HG03432 (cell line): ENCODE measurements around the gene SERPIND1.

ENCODE experiments used
- ATAC-seq: cut with Tn5 transposase; IDR thresholded peaks from one replicate; pipeline ENCODE4 v1.9.1; 2021; ENCODE audit warnings: mild to moderate bottlenecking, moderate library complexity; ENCODE audit not compliant: unreplicated experiment

Gene SERPIND1

GRCh38 chr22:20788627-20789344, 14.9 kb downstream of the SERPIND1 start:
- no peak for ATAC-seq

- ATAC-seq, result no peak
Observed at GRCh38 chr22:20792221-20792965, 18.5 kb downstream of the SERPIND1 start.

GRCh38 chr22:20792966-20793728, 19.2 kb downstream of the SERPIND1 start:
- no peak for ATAC-seq

- ATAC-seq, result no peak
Observed at GRCh38 chr22:20793748-20794649, 20.1 kb downstream of the SERPIND1 start.

GRCh38 chr22:20794650-20795413, 20.9 kb downstream of the SERPIND1 start:
- ATAC-seq, result no peak

- no peak for ATAC-seq
Observed at GRCh38 chr22:20796731-20797130, 22.8 kb downstream of the SERPIND1 start.

GRCh38 chr22:20798218-20798617, 24.3 kb downstream of the SERPIND1 start:
- ATAC-seq, result no peak

- ATAC-seq, result no peak
Observed at GRCh38 chr22:20798974-20799373, 25.1 kb downstream of the SERPIND1 start.

GRCh38 chr22:20799449-20799848, 25.5 kb downstream of the SERPIND1 start:
- no peak for ATAC-seq

GRCh38 chr22:20802452-20802851, 28.5 kb downstream of the SERPIND1 start:
- ATAC-seq, result no peak

- ATAC-seq, result no peak
Observed at GRCh38 chr22:20802922-20803553, 29.1 kb downstream of the SERPIND1 start.

GRCh38 chr22:20803696-20804324, 29.9 kb downstream of the SERPIND1 start:
- ATAC-seq, result no peak

- ATAC-seq, result no peak
Observed at GRCh38 chr22:20804650-20805049, 30.7 kb downstream of the SERPIND1 start.

- ATAC-seq, result no peak
Observed at GRCh38 chr22:20805972-20806471, 32.1 kb downstream of the SERPIND1 start.

- no peak for ATAC-seq
Observed at GRCh38 chr22:20807315-20807752, 33.4 kb downstream of the SERPIND1 start.

GRCh38 chr22:20808844-20809243, 34.9 kb downstream of the SERPIND1 start:
- ATAC-seq, result no peak

- ATAC-seq, result no peak
Observed at GRCh38 chr22:20809538-20810185, 35.7 kb downstream of the SERPIND1 start.

- no peak for ATAC-seq
Observed at GRCh38 chr22:20810645-20811044, 36.7 kb downstream of the SERPIND1 start.
